HepG2 (cell line): Measurements from ENCODE around the gene LCAT. TPM values are rescaled to one million over a fixed set of nuclear protein-coding genes. Genes with fewer than 3 reads are reported as not detected.

ENCODE experiments used
- ATM ChIP-seq: fragments of 450-650 bp; IDR thresholded peaks from 2 replicates; pipeline ENCODE4 v1.7.1; 2017; ENCODE audit warnings: mild to moderate bottlenecking, borderline replicate concordance
- HMG20A ChIP-seq: IDR thresholded peaks from 2 replicates; pipeline ENCODE4 v1.6.1; 2016; ENCODE audit warnings: borderline replicate concordance
- KDM2A ChIP-seq: sonication (generic); formaldehyde crosslinking; IDR thresholded peaks from 2 replicates; pipeline ENCODE4 v1.4.0; 2020; ENCODE audit warnings: low read depth, missing genetic modification reagents, borderline replicate concordance
- NPAS2 ChIP-seq: sonication (generic); formaldehyde crosslinking; IDR thresholded peaks from 2 replicates; pipeline ENCODE4 v1.8.0; 2022; ENCODE audit warnings: mild to moderate bottlenecking, missing genetic modification reagents, borderline replicate concordance
- NR1H2 ChIP-seq: sonication (generic); formaldehyde crosslinking; IDR thresholded peaks from 2 replicates; pipeline ENCODE4 v1.8.1; 2022; ENCODE audit warnings: low read depth, missing genetic modification reagents, borderline replicate concordance
- RFX5 ChIP-seq: IDR thresholded peaks from 2 replicates; pipeline ENCODE4 v1.6.1; 2011; ENCODE audit warnings: low read depth, low read length, improper control_type of control experiment
- TBX2 ChIP-seq: sonication (generic); formaldehyde crosslinking; IDR thresholded peaks from 2 replicates; pipeline ENCODE4 v1.5.0; 2020; ENCODE audit warnings: missing genetic modification reagents, mild to moderate bottlenecking, borderline replicate concordance
- polyA plus RNA-seq, 8 experiments: library from polyadenylated mRNA; depleted of rRNA in 3 of 8; stranded (reverse) in 7 of 8; unstranded in 1 of 8; fragments of >200 nt; fragmentation: Illumina TruSeq in 4 of 8; extraction: Trizol in 4 of 8; gene quantifications; 2 replicates each; pipeline versions ENCODE4 v1.2.1 to v1.2.3, GENCODE V29; 2011 to 2016; ENCODE audit warnings: low read depth in 4 of 8, missing spikeins in 1 of 8, mixed read lengths in 1 of 8; ENCODE audit not compliant: insufficient read depth in 1 of 8
- total RNA-seq, 5 experiments: library from RNA; depleted of rRNA; stranded (reverse); fragments of >200 nt; fragmentation: Illumina TruSeq; extraction: Trizol; gene quantifications; 2 replicates each; pipeline ENCODE4 v1.2.3, GENCODE V29; 2016; ENCODE audit warnings: low read depth in 1 of 5
- TF ChIP-seq, protein P1 (sequence below): sonication (generic); formaldehyde crosslinking; IDR thresholded peaks from 2 replicates; pipeline ENCODE4 v1.4.0; 2020; ENCODE audit warnings: missing genetic modification reagents
- TF ChIP-seq, protein P2 (sequence below): sonication (generic); formaldehyde crosslinking; IDR thresholded peaks from 2 replicates; pipeline ENCODE4 v1.4.0; 2020; ENCODE audit warnings: missing genetic modification reagents
- TF ChIP-seq, protein P3 (sequence below): sonication (generic); formaldehyde crosslinking; IDR thresholded peaks from 2 replicates; pipeline ENCODE4 v1.9.0; 2022; ENCODE audit warnings: missing genetic modification reagents, mild to moderate bottlenecking, borderline replicate concordance

Gene LCAT
- total and polyA plus RNA-seq, 2 of the 13 experiments (the other 11 are each of a cell fraction or from before 2014, with no cell fraction given), result 36.1 to 38.9 TPM

DNA sequence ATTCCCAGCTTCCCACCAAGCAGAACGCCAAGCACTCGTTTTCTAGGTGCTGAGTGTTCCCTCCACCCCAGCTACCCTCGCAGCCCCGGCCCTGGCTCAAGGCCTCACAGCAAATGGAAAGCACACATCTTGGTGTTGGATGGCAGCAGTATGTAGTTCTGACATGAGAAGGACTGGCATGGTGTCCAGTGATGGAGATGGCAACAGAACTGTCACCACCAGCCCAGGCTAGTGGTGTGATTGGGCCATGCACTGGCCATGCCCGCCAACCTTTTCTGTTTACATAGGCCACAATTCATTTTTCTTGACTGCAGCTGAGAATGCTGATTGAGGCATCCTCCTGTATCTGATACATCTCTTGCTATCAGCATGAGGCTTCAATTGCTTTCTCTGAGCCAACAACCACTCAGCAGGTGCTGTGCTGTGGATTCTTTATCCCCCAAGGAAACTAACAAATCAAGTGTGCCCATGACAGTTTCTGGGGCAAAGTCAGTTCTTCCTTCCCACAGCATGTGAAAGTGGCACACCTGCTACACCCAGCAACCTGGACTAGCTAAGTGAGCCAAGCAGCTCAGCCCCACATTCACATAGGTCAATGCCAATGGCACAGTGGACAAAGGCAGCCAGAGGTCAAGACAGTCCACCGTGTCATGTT, 20.7 kb upstream of the LCAT start (continued):
- TF ChIP-seq NPAS2 (CRISPR knock-in tag) (no peak), NR1H2 (CRISPR knock-in tag) (no peak), KDM2A (0 out of 2 replicates have a peak, but pooled peaks have one; percentile 12), HMG20A (CRISPR knock-in tag) (no peak), TBX2 (CRISPR knock-in tag) (0 out of 2 replicates have a peak, but pooled peaks have one; percentile 10), RFX5 (peak; percentile 67), ATM (no peak)
- TF ChIP-seq, protein P1, sequence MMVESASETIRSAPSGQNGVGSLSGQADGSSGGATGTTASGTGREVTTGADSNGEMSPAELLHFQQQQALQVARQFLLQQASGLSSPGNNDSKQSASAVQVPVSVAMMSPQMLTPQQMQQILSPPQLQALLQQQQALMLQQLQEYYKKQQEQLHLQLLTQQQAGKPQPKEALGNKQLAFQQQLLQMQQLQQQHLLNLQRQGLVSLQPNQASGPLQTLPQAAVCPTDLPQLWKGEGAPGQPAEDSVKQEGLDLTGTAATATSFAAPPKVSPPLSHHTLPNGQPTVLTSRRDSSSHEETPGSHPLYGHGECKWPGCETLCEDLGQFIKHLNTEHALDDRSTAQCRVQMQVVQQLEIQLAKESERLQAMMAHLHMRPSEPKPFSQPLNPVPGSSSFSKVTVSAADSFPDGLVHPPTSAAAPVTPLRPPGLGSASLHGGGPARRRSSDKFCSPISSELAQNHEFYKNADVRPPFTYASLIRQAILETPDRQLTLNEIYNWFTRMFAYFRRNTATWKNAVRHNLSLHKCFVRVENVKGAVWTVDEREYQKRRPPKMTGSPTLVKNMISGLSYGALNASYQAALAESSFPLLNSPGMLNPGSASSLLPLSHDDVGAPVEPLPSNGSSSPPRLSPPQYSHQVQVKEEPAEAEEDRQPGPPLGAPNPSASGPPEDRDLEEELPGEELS (CRISPR knock-in tag), result no peak
- TF ChIP-seq, protein P2, sequence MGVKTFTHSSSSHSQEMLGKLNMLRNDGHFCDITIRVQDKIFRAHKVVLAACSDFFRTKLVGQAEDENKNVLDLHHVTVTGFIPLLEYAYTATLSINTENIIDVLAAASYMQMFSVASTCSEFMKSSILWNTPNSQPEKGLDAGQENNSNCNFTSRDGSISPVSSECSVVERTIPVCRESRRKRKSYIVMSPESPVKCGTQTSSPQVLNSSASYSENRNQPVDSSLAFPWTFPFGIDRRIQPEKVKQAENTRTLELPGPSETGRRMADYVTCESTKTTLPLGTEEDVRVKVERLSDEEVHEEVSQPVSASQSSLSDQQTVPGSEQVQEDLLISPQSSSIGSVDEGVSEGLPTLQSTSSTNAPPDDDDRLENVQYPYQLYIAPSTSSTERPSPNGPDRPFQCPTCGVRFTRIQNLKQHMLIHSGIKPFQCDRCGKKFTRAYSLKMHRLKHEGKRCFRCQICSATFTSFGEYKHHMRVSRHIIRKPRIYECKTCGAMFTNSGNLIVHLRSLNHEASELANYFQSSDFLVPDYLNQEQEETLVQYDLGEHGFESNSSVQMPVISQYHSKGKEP (CRISPR knock-in tag), result no peak
- TF ChIP-seq, protein P3, sequence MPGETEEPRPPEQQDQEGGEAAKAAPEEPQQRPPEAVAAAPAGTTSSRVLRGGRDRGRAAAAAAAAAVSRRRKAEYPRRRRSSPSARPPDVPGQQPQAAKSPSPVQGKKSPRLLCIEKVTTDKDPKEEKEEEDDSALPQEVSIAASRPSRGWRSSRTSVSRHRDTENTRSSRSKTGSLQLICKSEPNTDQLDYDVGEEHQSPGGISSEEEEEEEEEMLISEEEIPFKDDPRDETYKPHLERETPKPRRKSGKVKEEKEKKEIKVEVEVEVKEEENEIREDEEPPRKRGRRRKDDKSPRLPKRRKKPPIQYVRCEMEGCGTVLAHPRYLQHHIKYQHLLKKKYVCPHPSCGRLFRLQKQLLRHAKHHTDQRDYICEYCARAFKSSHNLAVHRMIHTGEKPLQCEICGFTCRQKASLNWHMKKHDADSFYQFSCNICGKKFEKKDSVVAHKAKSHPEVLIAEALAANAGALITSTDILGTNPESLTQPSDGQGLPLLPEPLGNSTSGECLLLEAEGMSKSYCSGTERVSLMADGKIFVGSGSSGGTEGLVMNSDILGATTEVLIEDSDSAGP (CRISPR knock-in tag), result 0 out of 2 replicates have a peak, but pooled peaks have one; percentile 7
